ENCODE measurements around the gene TUG1.

DNA sequence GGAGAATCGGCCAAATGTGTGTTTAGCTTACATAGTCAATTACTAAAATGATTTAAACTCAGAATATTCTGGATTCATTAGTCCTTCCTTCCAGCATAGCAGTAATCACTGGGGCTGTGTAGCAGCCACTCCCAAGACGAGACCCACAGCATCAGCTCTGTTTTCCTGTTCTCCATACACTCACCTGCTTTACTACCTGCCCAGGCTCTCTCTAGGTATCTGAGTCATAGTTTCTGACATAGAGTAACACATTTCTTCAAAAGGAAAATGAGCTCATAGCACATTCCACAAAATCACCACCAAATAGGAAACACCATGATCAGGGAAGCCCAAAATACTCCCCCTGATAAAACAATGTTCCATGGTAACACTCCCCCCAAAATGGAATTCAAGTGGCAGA is 23.4 kb upstream of the TUG1 start:
- TF ChIP-seq, protein P1, sequence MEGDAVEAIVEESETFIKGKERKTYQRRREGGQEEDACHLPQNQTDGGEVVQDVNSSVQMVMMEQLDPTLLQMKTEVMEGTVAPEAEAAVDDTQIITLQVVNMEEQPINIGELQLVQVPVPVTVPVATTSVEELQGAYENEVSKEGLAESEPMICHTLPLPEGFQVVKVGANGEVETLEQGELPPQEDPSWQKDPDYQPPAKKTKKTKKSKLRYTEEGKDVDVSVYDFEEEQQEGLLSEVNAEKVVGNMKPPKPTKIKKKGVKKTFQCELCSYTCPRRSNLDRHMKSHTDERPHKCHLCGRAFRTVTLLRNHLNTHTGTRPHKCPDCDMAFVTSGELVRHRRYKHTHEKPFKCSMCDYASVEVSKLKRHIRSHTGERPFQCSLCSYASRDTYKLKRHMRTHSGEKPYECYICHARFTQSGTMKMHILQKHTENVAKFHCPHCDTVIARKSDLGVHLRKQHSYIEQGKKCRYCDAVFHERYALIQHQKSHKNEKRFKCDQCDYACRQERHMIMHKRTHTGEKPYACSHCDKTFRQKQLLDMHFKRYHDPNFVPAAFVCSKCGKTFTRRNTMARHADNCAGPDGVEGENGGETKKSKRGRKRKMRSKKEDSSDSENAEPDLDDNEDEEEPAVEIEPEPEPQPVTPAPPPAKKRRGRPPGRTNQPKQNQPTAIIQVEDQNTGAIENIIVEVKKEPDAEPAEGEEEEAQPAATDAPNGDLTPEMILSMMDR (IDR thresholded peaks at IDR 0.05): no peak
- TF ChIP-seq ZFX (IDR thresholded peaks at IDR 0.05; ENCODE audit: borderline replicate concordance): no peak
